ENCODE measurements around the gene FAM169A.
"Not testable (repeated sequence)": the region's sequence is repeated elsewhere in the genome, so short reads cannot be mapped to it uniquely, and the experiment has no call there.

FAM169A gene

DNA sequence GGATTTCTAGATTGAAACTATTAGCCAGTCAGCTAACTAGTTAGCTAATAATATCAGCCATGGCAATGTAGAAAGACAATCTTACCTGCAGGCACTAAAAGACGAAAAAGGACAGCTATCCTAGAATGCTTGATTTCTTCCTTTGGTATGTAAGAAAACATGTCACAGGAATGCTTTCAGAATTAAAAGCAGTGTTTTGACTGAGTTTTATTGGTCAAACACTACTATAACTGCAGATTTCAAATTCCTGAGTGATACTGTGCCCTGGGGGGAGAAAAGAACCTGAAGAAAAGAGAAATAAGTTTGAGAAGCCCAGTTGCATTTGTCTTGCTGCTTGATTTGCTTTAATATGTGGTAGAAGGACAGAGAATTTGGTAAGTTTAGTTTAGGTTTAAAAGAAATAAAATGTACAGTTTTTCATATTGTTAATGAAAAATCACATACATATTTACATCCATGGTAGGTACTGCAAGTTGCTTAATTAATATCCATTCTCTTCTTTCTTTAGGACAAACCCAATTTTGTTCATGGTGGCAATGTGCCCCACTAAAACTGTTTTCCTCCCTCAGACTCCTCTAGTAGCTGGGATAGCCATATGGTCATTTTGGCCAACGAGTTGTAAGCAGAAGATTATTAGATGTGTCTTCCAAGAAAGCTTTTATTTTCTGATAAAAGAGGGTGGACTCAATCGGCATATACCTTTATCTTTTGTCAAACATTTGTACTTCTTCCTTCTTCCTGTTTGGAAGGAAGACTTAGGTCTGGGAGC lies 4.3 kb upstream of the FAM169A start:
- no peak for DNase-seq (ENCODE audit: low read depth, low spot score)

DNA sequence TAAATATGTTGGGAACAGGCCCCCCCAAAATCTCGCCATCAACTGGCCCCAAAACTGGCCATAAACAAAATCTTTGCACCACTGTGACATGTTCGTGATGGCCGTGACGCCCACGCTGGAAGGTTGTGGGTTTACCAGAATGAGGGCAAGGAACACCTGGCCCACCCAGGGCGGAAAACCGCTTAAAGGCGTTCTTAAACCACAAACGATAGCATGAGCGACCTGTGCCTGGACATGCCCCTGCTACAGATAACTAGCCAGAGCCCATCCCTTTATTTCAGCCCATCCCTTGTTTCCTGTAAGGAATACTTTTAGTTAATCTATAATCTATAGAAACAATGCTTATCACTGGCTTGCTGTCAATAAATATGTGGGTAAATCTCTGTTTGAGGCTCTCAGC lies 3.2 kb upstream of the FAM169A start:
- DNase-seq (ENCODE audit: low read depth, low spot score), result not testable (repeated sequence)

DNA sequence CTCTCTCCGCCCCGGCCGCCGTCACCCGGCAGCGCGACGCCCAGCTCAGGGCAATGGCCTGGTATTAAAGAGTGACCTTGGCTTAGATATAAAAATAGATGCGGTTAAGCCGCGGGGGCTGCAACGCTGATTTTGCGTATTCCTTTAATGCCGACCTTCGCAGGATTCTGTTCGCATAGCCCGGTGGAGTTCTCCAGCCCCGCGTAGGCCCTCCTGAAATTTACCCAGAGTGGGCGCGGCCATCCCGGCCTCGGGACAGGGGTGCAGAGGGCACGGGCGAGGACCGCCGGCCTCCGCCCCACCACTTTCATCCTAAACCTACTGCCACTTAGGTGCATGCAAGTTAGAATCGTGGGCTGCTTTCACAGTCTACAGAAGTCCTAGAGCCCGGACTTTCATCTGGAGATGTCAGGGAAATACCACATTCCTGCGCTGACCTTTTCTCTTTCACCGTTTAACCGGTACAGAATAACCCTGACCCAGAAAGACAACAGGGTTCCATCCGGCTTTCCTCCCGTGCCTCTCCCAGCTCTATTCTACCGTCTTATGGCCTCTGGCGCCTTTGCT lies 492 bp upstream of the FAM169A start:
- DNase-seq (ENCODE audit: low read depth, low spot score), result no peak

DNA sequence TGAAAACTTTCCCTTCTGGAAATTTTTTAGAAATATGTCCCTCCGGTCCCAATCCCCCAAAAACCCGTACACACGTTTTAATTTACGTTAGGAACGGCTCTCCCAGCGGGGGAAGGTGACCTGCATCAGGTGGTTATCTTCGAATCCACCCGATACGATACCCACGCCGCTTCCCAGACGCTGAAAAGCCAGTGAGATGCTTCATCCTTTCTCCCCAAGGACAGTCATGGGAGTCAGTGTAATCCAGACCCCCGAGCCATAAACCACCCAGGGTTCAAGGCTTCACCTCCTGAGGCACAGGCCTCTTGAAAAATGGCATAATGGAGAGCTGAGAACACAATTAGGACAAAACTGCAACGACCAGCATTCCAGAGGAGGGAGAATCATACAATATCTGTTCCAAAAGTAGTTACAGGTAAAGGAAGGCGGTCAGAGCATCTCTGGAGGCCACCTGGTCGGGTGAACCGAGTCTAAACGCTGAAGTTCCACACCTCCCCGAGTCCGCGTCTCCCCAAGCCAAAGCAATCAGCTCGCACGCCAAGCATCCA lies 857 bp downstream of the FAM169A start:
- DNase-seq (ENCODE audit: low read depth, low spot score), result no peak

DNA sequence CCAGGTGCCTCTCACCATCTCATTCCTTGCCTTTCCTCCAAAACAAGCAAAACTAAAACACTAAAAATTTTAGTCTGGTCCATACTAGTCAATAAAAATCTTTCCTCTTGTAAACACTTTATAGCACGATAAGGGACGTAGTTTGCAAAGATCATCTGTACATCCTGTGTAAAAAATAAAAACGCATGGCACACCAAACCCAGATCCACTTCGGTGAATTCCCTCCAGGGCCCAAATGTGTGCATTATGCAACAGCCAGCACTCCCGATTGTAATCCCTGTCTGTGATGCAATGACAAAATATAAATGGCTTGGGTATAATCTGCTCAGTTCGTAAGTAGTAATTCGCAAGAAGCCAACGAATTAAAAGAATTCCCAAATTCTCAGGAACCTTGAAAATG lies 1.4 kb downstream of the FAM169A start:
- no peak for DNase-seq (ENCODE audit: low read depth, low spot score)

DNA sequence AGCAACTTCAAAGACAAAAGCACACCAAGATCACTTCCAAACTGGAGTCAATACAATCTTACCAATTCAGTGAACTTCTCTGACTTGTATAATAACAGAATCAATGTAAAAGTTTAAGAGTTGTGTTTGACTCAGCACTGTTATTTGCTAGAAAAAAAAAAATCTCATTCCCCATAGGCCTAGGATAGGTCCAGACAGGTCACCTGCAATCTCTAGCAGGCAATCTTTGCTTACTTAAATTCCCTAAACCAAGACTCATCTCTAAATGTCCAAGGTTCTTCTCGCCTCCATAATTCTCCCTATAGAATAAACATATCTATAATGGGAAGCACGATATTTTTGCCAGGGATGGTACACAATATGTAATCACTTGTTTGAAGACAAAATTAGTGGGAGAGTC lies 2.5 kb downstream of the FAM169A start:
- DNase-seq (ENCODE audit: low read depth, low spot score), result no peak

DNA sequence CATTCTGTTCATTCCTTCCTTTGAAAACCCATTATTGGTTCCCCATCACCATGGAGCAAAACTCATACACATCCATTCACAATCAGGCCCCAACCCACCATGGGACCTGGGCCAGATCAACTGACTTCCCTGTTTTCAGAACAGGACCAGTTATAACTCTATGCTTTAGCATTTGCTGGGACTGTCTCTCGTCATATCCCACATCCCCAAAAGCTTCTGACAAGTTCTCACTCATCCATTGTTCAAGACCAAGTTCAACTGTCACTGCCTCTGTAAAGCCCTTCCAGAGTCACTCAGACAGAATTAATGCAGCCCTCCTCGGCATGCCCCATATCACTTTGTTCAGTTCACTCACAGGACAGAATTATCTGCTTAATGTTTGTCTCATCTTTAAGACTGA lies 4.0 kb downstream of the FAM169A start:
- DNase-seq (ENCODE audit: low read depth, low spot score), result no peak

DNA sequence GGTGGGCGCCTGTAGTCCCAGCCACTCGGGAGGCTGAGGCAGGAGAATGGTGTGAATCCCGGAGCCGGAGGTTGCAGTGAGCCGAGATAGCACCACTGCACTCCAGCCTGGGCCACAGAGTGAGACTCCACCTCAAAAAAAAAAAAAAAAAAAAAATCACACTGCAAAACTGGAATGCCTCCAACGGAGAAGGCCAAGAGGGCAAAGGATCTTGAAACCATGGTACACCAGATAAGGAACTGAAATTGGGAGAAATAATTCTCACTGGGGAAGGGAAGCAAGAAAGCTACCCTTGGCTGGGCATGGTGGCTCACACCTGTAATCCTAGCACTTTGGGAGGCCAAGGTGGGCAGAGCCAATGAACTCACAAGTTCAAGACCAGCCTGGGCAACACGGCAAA lies 9.2 kb downstream of the FAM169A start:
- DNase-seq (ENCODE audit: low read depth, low spot score), result not testable (repeated sequence)

DNA sequence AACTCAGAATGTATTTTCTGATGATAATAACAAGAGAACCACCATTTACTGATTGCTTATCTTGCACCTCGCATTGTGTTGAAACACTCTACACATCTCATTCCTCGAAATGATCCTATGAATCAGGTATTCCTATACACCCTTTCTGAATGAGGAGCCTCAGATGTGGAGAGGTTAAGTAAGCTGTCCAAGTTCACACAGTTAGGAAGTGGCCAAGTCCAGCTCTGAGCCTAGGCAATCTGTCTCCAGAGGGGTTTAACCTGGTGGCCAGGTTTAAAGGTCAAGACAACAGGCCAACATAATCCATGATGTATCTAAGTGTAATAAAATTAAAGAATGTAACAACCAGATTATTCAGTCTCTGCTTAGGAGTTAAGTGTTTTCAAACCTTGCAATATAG lies 12.9 kb downstream of the FAM169A start:
- DNase-seq (ENCODE audit: low read depth, low spot score), result no peak

DNA sequence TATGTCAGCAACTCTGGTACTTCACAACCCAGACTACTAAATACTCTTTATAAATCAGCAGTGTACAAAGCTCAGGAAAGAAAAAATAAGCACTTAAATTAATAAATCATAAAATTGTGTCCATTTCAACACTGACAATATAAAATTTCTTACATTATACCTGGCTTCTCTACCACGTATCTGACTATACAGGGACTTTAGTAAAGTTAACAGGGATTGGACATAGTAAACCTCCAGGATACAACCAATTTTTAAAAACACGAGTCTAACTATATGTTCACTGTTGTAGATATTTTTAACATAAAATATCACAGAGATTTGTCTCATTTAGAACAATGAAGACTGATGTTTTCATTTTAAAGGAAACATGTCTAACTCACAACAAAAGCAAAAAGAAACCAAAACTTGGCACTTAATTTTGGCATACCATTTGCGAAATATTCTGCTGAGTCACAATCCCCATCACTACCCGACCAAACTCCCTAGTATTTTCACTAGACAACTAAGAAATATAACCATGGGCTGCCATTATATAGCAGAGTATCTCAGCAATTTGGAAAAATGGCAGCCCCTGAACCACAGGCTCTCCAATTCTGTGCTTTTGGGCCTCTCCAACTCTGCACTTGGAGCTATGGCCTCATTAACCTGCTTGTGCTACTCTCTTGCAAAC lies 14.4 kb downstream of the FAM169A start:
- DNase-seq (ENCODE audit: low read depth, low spot score), result no peak

DNA sequence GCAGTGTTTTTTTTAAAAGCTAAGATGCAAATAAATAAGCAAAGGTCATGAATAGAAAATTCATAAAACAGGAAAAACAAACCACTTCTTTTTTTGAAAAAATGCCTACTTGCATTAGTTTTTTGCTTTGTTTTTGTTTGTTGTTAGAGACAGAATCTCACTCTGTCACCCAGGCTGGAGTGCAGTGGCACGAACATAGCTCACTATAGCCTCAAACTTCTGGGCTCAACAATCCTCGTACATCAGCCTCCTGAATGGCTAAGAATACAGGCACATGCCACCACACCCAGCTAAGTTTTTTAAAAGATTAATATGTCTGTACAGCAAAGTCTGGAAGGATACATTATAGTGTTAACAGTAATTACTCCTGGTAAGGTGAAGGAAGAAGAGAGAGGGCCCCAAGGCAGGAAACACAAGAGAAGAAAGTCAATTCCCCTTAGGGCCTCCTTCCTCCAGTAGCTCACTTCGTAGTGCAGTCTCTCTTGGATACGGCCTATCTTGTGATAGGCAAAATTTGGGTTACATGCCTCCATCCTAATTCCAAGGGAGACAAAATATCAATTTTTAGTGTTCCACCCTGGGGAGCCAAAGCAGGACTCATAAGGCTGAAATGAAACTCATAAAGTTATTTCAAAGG lies 15.3 kb downstream of the FAM169A start:
- DNase-seq (ENCODE audit: low read depth, low spot score), result no peak

DNA sequence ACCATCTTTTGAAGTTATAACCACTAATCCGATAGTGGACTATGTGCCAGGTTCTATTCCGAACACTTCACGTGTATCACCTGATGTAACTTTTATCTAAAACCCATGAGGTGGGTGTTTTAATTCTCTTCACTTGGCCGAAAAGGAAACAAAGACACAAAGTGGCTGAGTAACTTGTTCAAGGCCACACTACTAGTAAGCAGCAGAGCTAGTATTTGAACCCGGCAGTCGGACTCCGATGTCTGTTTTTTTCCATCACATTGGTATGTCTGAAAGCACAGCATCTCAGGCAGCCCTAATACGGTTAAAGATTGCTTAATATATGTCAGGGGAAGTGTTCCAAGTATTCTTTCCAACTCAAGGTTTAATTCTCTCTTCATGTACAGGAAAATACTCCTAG lies 16.2 kb downstream of the FAM169A start:
- DNase-seq (ENCODE audit: low read depth, low spot score), result no peak

DNA sequence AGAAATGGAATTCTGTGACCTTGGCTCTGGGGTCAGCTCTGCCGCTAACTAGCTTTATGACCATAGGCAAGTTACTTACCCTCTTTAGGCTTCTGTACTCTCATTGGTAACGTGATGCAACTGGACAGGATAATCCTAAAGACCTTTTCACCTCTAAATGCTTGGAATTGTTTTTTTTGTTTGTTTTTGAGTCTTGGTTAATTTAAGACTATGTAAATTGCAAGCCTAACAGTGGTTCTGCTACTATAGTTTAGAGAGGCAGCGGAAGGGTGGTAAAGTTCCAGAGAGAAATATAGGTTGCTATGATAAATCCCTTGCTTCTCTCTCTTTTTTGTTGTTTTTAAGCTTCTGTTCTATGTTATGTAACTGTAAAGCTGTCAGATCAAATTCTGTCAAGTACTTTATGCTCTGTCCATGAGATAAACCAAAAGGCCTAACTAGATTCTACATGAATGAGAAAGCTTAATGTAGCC lies 17.6 kb downstream of the FAM169A start:
- no peak for DNase-seq (ENCODE audit: low read depth, low spot score)

DNA sequence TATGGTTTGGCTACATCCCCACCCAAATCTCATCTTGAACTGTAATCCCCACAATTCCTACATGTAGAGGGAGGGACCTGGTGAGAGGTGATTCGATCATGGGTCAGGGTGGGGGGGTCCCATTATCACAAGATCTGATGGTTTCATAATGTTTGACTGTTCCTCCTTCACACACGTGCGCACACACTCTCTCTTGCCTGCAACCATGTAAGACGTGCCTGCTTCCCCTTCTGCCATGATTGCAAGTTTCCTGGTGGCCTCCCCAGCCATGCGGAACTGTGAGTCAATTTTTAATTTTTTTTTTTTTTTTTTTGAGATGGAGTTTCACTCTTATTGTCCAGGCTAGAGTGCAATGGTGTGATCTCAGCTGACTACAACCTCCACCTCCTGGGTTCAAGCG lies 27.0 kb downstream of the FAM169A start:
- no peak for DNase-seq (ENCODE audit: low read depth, low spot score)

DNA sequence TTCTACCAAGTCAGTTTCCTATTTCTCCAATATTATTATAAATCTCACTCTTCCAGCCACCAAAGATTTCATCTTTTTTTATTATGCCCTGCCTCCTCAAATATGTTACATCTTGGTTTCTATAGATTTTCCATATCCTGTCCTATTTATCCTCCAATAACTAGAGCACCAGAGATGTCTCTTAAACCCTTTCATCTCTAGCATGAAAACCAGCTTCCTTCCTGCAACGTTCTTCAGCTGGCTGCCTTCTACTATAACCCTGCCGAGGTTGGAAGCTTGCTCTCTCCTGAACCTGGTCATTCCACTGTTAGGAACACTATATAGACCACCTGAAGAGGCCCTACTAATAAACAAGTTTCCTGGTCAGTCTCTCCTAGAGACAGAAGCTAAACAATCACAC lies 27.9 kb downstream of the FAM169A start:
- DNase-seq (ENCODE audit: low read depth, low spot score), result no peak

DNA sequence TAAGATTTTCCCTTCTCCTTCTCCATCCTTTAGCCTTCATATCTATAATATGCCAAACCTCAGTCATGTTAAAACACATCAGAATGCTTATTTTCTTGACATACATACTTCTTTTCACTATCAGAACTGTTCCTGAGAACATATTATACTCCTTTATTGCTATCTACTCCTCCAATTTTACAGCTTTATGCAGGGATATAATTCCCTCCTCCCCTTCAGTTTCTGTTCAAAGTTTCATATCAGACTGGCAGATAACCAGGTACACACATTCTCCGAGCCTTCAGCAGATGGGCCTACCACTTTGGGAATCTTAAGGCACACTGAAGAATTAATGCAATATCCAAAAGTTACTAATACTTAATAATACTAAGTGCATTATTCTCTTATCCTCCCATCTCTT lies 29.1 kb downstream of the FAM169A start:
- DNase-seq (ENCODE audit: low read depth, low spot score), result no peak

DNA sequence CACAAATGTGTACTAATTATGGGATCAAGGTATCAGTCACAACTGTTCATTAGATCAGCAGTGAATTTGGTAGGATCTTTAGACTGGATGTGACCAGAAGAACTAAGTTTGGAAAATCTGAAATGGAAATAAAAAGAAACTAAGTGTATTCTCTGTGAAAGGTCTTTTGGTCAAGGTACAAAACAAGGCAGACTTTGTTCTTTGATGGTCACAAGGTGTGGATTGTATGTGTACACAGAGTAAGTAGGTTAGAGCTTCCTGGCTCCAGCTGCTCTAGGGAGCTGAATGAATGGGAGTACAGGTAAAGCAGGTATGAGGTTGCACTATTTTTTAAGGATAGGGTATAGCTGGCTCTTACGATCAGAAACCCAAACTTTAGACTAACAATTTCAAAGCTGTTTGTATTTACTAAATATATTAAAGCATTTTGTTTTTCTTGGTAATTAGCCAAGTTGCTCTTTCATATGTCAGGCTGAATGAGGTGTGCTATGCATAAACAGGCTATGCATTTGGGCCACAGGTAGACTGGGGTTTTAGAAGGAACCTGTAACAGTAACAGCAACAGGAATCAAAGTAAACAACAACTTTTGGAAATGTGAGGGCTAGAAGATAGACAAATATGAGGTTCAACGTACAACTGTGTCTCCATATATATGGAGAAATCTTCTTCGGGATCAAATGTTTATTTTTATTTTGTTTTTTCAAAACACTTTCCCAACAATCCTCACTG lies 32.5 kb downstream of the FAM169A start:
- no peak for DNase-seq (ENCODE audit: low read depth, low spot score)

DNA sequence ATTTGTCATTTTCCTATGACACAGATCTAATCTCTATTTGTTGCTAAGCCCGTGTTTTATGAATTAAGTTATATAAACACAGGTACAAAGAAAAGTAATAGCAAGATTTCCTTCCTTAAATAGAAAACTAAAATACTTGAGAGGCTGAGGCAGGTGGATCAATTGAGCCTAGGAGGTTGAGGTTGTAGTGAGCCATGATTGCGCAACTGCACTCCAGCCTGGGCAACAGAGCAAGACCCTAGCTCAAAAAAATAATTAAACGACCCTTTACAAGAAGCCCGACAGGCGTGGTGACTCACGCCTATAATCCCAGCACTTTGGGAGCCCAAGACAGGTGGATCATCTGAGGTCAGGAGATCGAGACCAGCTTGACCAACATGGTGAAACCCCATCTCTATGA lies 36.8 kb downstream of the FAM169A start:
- no peak for DNase-seq (ENCODE audit: low read depth, low spot score)

DNA sequence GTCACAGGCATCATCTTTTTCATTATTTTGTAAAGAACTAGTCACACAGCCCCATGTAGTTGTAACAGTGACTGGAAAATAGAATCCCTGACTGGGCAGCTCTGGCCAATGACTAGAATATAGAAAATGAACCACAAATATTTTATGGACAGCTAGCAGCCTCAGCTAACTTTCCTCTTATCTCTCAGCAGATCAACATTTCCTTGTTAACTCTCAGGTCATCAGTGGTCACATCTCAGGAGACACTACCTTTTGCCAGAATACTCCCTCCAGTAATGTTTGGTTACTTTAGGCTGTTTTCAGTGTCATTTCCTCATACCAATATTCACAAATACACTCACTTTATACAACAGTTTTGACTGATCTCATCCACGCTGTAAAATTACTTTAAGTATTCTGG lies 43.9 kb downstream of the FAM169A start:
- no peak for DNase-seq (ENCODE audit: low read depth, low spot score)

DNA sequence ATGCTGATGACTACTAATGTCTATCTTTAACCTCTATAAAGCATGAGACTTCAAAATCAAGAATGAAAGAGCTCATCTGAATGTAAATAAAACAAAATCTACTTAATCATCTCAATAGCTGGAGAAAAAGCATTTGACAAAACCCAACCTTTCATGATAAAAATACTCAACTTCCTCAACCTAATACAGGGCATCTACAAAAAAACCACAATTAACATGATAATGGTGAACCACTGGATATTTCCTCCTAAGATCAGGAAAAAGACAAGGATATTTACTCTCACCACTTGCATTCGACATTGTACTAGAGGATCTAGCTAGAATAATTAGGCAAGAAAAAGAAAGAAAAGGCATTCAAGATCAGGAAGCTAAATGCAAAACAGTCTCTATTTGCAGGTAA lies 49.3 kb downstream of the FAM169A start:
- DNase-seq (ENCODE audit: low read depth, low spot score), result no peak

DNA sequence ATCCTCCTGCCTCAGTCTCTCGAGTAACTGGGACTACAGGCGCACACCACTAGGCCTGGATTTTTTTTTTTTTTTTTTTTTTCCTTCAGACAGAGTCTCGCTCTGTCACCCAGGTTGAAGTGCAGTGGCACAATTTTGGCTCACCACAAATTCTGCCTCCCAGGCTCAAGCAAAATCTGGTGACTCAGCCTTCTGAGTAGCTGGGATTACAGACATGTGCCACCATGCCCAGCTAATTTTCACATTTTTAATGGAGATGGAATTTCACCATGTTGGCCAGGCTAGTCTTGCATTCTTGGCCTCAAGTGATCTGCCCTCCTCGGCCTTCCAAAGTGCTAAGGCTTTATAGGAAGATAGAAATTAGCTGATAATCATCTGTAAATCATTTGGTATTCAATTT lies 55.3 kb downstream of the FAM169A start:
- DNase-seq (ENCODE audit: low read depth, low spot score), result no peak

DNA sequence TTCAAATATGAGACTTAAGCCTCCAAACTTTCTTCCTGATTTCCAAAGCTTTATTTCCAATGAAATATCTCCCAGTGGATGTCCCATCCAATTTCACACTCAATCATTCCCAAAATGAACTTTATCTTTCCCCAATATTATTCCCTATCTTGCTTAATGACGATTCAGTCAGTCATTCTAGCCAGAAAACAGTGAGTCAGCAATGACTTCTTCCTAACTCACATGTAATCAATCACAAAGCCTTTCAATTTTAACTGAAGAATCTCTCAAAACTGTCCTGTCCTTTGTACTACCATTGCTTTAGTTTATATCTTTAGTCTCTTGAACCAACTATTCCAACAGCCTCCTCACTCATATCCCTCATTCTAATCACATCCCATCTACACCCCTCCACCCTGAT lies 64.2 kb downstream of the FAM169A start:
- no peak for DNase-seq (ENCODE audit: low read depth, low spot score)

Measured in activated CD4-positive, CD25-positive, alpha-beta regulatory T cell treated with anti-CD3 and anti-CD28 coated beads, Interleukin-2, amount 50 U/mL, for 16 hours (primary cell).